ENCODE measurements around the gene CCDC88C. TPM values are rescaled to one million over a fixed set of nuclear protein-coding genes. Genes with fewer than 3 reads are reported as not detected.

Gene CCDC88C
- total and polyA plus RNA-seq, 11 donors: 2.4 to 15.6 (median 4.8) TPM

DNA sequence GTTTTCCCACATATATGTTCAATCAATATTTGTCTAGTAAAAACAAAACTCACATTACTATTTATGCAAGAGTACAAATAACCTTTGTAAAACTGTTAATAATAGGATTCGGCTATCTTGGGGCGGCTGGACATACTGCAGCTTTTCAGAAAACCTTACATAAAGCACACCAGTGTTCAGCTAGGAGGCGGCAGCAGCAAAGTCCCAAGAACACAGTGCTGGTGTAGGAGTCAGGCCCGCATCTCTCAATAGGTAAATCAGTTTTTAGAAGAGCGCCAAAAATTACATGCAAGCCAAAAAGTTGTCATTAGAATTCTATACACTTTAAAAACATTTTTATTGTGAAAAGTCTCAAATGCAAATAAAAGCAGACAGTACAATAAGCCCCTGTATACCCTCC lies 37.5 kb downstream of the CCDC88C start:
- Histone ChIP-seq H3K27me3 (peaks cover 0 to 3% (median 0%) of the 10 kb centered on the region in 9 donors), H3K4me3 (no peak overlapping the region), H3K4me1 (peaks cover 0 to 73% (median 13%) of the 10 kb centered on the region in 12 donors), H3K27ac (peak overlapping the region in 1 of 12 donors; percentile 72), H3K9me3 (no peaks in the 10 kb centered on the region), H3K36me3 (no peaks in the 10 kb centered on the region)
- ATAC-seq (no peak), DNase-seq (no peak)
- TF ChIP-seq POLR2A (IDR thresholded peaks at IDR 0.05) (no peak), CTCF (IDR thresholded peaks at IDR 0.05) (no peak)
- whole genome bisulfite sequencing, 4 donors: 85 to 89% (median 87%) methylated on average over 5 of the region's 5 CpGs
- intact Hi-C loops (cut with DNase I): loop anchor here in 1 of 10 donors (5.0 kb wide), 1 partner anchor 37 kb away; the partner anchor contains the start of gene CCDC88C

- WGBS, 4 donors: 86 to 92% (median 88%) methylated on average over 13 of the region's 13 CpGs
- intact Hi-C loops (cut with DNase I): no loop called here
- Histone ChIP-seq H3K4me3 (no peak overlapping the region), H3K9me3 (no peaks in the 10 kb centered on the region), H3K4me1 (peaks cover 0 to 76% (median 14%) of the 10 kb centered on the region in 12 donors), H3K36me3 (no peaks in the 10 kb centered on the region), H3K27me3 (peaks cover 0 to 3% (median 0%) of the 10 kb centered on the region in 9 donors), H3K27ac (peak overlapping the region in 1 of 12 donors; percentile 72)
- DNase-seq (peak in 1 of 5 donors; percentile 28), ATAC-seq (no peak)
- TF ChIP-seq POLR2A (IDR thresholded peaks at IDR 0.05): no peak
- TF ChIP-seq CTCF (IDR thresholded peaks at IDR 0.05): no peak
Measured at GRCh38 chr14:91379579-91379932, 38.1 kb downstream of the CCDC88C start.

DNA sequence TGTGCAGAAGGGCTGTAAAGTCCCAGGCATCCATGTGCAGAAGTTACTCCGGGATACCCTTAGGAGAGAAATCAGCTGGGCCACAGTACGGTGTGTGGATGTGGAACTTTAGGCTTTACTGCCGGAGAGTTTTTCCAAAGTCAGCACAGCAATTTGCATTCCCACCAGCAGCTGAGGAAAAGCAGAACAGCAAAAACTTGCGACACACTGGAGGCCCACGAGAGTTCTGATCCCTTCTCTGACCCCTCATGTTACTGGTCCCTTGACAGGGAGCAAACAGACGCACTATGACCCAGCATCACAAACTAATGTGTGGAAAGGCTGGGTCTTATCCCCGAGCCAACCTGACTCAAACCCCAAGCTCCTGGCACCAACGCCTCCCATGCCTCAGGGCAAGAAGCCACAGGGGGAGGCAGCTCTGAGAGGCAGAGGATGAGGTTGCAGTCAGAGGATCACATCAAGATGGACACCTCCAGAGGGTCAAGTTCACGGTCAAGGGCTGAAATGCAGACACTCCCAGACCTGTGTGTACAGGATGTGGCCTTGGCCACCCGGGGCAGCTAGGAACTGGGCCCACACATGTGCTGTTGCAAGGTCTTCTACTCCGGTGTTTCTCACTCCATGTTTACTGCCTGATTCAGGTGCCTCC lies 38.6 kb downstream of the CCDC88C start:
- peak in 1 of 5 donors; percentile 38 for DNase-seq
- H3K36me3 ChIP-seq: no peaks in the 10 kb centered on the region
- H3K27me3 ChIP-seq: peaks cover 0 to 3% (median 0%) of the 10 kb centered on the region in 9 donors
- TF ChIP-seq CTCF (IDR thresholded peaks at IDR 0.05): no peak
- TF ChIP-seq POLR2A (IDR thresholded peaks at IDR 0.05): no peak
- no peak for ATAC-seq
- intact Hi-C loops (cut with DNase I): no loop called here
- H3K9me3 ChIP-seq: no peaks in the 10 kb centered on the region
- WGBS, 4 donors: 79 to 87% (median 81%) methylated on average over 11 of the region's 11 CpGs
- no peak overlapping the region for H3K4me3 ChIP-seq
- peak overlapping the region in 1 of 12 donors; percentile 72 for H3K27ac ChIP-seq
- H3K4me1 ChIP-seq: peaks cover 0 to 82% (median 19%) of the 10 kb centered on the region in 12 donors

- WGBS, 4 donors: 58 to 71% (median 62%) methylated on average over 15 of the region's 15 CpGs
- intact Hi-C loops (cut with DNase I): no loop called here
- peaks cover 0 to 91% (median 26%) of the 10 kb centered on the region in 12 donors for H3K4me1 ChIP-seq
- TF ChIP-seq CTCF (IDR thresholded peaks at IDR 0.05): no peak
- no peak for TF ChIP-seq POLR2A (IDR thresholded peaks at IDR 0.05)
- peak overlapping the region in 1 of 12 donors; percentile 72 for H3K27ac ChIP-seq
- ATAC-seq (peak in 3 of 4 donors; percentile 20 to 35 (median 35)), DNase-seq (peak in 1 of 5 donors; percentile 56)
- no peak overlapping the region for H3K4me3 ChIP-seq
- H3K27me3 ChIP-seq: peaks cover 0 to 3% (median 0%) of the 10 kb centered on the region in 9 donors
- H3K36me3 ChIP-seq: no peaks in the 10 kb centered on the region
- no peaks in the 10 kb centered on the region for H3K9me3 ChIP-seq
Measured at GRCh38 chr14:91377700-91378652, 39.6 kb downstream of the CCDC88C start.
